Measurements from ENCODE around the gene MSRB1. TPM values are rescaled to one million over a fixed set of nuclear protein-coding genes. Genes with fewer than 3 reads are reported as not detected.

Gene MSRB1
- total RNA-seq, 2 experiments from 2014 or later: 2.3 to 2.4 TPM

DNA sequence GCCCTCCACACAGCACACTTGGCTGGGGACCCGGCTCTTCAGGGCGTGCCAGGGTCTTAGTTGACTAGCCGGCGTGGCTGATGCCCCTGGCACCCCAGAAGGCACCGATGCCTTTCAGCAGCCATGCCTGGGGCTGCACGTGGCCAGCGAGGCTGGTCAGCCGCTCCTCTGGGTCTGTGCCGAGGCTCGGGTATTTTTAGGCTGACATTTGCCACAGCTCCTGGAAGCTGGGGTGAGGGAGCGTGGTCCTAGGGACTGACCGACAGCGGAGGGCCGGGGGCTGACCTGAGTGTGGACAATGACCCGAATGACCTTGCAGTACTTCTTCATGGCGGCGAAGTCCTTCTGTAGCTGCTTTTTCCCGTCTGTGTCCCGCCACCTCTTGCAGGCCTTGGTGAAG, 7.6 kb upstream of the MSRB1 start:
- no peak for TF ChIP-seq CTCF (IDR thresholded peaks at IDR 0.05)
- no peaks in the 10 kb centered on the region for H3K4me1 Mint-ChIP-seq (ENCODE audit: low read depth)
- H3K27me3 ChIP-seq (ENCODE audit: control insufficient read depth in 1 of 2, insufficient read depth in 2 of 2, low read length in 2 of 2): no peaks in the 10 kb centered on the region
- H3K27ac Mint-ChIP-seq: no peak overlapping the region
- ATAC-seq (ENCODE audit: poor library complexity): no peak
- no peaks in the 10 kb centered on the region for H3K36me3 Mint-ChIP-seq (ENCODE audit: low read depth)
- no peak overlapping the region for H3K4me3 Mint-ChIP-seq
- no peaks in the 10 kb centered on the region for H3K9me3 Mint-ChIP-seq
- no peaks in the 10 kb centered on the region for H3K9me3 ChIP-seq (ENCODE audit: control insufficient read depth in 1 of 2, insufficient read depth in 1 of 2, low read length in 2 of 2)
- H3K36me3 ChIP-seq (ENCODE audit: insufficient read depth, low read length): no peaks in the 10 kb centered on the region
- H3K4me3 ChIP-seq (ENCODE audit: low read length): no peak overlapping the region
- ChIA-PET CTCF (no interaction called here), POLR2A (interaction anchor here (2.0 kb wide), 1 partner anchor 14 kb away, joined by 7 read pairs; the partner anchor contains the start of gene RPS2)
- intact Hi-C loops (cut with DNase I, micrococcal nuclease): no loop called here
- no peaks in the 10 kb centered on the region for H3K4me1 ChIP-seq (ENCODE audit: insufficient read depth, low read length)
- no peak for DNase-seq
- H3K27me3 Mint-ChIP-seq: no peaks in the 10 kb centered on the region
- H3K27ac ChIP-seq (ENCODE audit: low read depth in 1 of 2, low read length in 2 of 2): no peak overlapping the region

DNA sequence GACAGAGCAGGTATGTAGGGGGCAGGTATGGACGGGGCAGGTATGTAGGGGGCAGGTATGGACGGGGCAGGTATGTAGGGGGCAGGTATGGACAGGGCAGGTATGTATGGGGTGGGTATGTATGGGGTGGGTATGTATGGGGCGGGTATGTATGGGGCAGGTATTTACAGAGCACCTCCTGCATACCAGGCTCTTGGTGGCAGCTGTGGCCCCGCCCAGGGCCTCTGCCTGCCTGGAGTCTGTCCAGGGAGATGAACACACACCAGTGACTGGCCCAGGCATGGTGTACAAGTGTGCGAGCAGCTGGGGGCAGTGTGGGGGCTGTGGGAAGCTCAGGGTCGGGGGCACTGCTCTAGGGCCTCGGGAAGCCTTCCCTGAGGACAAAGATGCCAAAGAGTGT, 7.0 kb upstream of the MSRB1 start:
- Histone ChIP-seq H3K9me3 (ENCODE audit: control insufficient read depth in 1 of 2, insufficient read depth in 1 of 2, low read length in 2 of 2) (no peaks in the 10 kb centered on the region), H3K27ac (ENCODE audit: low read depth in 1 of 2, low read length in 2 of 2) (no peak overlapping the region), H3K4me1 (ENCODE audit: insufficient read depth, low read length) (no peaks in the 10 kb centered on the region), H3K27me3 (ENCODE audit: control insufficient read depth in 1 of 2, insufficient read depth in 2 of 2, low read length in 2 of 2) (no peaks in the 10 kb centered on the region), H3K4me3 (ENCODE audit: low read length) (no peak overlapping the region), H3K36me3 (ENCODE audit: insufficient read depth, low read length) (no peaks in the 10 kb centered on the region)
- Mint-ChIP-seq H3K9me3 (no peaks in the 10 kb centered on the region), H3K4me3 (no peak overlapping the region), H3K36me3 (ENCODE audit: low read depth) (no peaks in the 10 kb centered on the region), H3K27ac (no peak overlapping the region), H3K27me3 (no peaks in the 10 kb centered on the region), H3K4me1 (ENCODE audit: low read depth) (no peaks in the 10 kb centered on the region)
- ChIA-PET POLR2A (interaction anchor here (2.0 kb wide), 1 partner anchor 15 kb away, joined by 7 read pairs; the partner anchor contains the start of gene RPS2), CTCF (no interaction called here)
- no peak for DNase-seq
- intact Hi-C loops (cut with DNase I, micrococcal nuclease): no loop called here
- TF ChIP-seq CTCF (IDR thresholded peaks at IDR 0.05): no peak
- ATAC-seq (ENCODE audit: poor library complexity): no peak

DNA sequence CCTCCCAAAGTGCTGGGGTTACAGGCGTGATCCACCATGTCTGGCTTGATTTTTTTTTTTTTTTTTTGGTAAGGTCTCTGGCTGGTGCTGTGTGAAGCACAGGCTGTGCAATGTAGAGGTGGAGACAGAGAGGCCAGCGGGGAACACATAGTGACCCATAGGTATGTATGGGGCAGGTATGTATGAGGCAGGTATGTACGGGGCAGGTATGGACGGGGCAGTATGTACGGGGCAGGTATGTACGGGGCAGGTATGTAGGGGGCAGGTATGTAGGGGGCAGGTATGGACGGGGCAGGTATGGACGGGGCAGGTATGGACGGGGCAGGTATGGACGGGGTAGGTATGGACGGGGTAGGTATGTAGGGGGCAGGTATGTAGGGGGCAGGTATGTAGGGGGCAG, 6.5 kb upstream of the MSRB1 start:
- no peak for DNase-seq
- Mint-ChIP-seq H3K36me3 (ENCODE audit: low read depth) (no peaks in the 10 kb centered on the region), H3K4me1 (ENCODE audit: low read depth) (peaks cover 2% of the 10 kb centered on the region), H3K9me3 (no peaks in the 10 kb centered on the region), H3K4me3 (no peak overlapping the region), H3K27ac (no peak overlapping the region), H3K27me3 (no peaks in the 10 kb centered on the region)
- ChIA-PET POLR2A (no interaction called here), CTCF (no interaction called here)
- no peaks in the 10 kb centered on the region for H3K4me1 ChIP-seq (ENCODE audit: insufficient read depth, low read length)
- H3K9me3 ChIP-seq (ENCODE audit: control insufficient read depth in 1 of 2, insufficient read depth in 1 of 2, low read length in 2 of 2): no peaks in the 10 kb centered on the region
- H3K4me3 ChIP-seq (ENCODE audit: low read length): no peak overlapping the region
- no peak overlapping the region for H3K27ac ChIP-seq (ENCODE audit: low read depth in 1 of 2, low read length in 2 of 2)
- intact Hi-C loops (cut with DNase I, micrococcal nuclease): no loop called here
- H3K36me3 ChIP-seq (ENCODE audit: insufficient read depth, low read length): no peaks in the 10 kb centered on the region
- no peaks in the 10 kb centered on the region for H3K27me3 ChIP-seq (ENCODE audit: control insufficient read depth in 1 of 2, insufficient read depth in 2 of 2, low read length in 2 of 2)
- TF ChIP-seq CTCF (IDR thresholded peaks at IDR 0.05): no peak
- ATAC-seq (ENCODE audit: poor library complexity): no peak
